OCI-LY1 (cell line): ENCODE measurements around the gene SLC5A2.
A peak's percentile ranks its signal among the peaks of the same experiment; 100 is the strongest.

ENCODE experiments used
- H2AFZ ChIP-seq: fragments of 200-600 bp; sonication (generic), shearing (Covaris generic); 2 replicates; pipeline ENCODE4 v1.6.0; 2014; ENCODE audit warnings: antibody characterized with exemption, mild to moderate bottlenecking, low read length
- H3F3A ChIP-seq: fragments of 200-600 bp; sonication (generic), shearing (Covaris generic); 2 replicates; pipeline ENCODE4 v1.6.0; 2014; ENCODE audit warnings: mild to moderate bottlenecking, antibody characterized with exemption, low read length, moderate library complexity; ENCODE audit not compliant: insufficient read depth
- H3K27ac ChIP-seq: fragments of 200-600 bp; sonication (generic); 2 replicates; pipeline ENCODE4 v1.5.1; 2014; ENCODE audit warnings: low read length, mixed run types, mild to moderate bottlenecking, low read depth; ENCODE audit not compliant: poor library complexity, severe bottlenecking
- H3K27me3 ChIP-seq: fragments of 200-600 bp; sonication (generic); 2 replicates; pipeline ENCODE4 v1.6.0; 2014; ENCODE audit warnings: antibody characterized with exemption, mild to moderate bottlenecking, low read length, moderate library complexity; ENCODE audit not compliant: insufficient read depth
- H3K36me3 ChIP-seq: fragments of 200-600 bp; sonication (generic); 2 replicates; pipeline ENCODE4 v1.6.1; 2014; ENCODE audit warnings: mild to moderate bottlenecking, antibody characterized with exemption, low read length, moderate library complexity, mixed read lengths; ENCODE audit not compliant: insufficient read depth
- H3K4me1 ChIP-seq: fragments of 200-600 bp; sonication (generic); 2 replicates; pipeline ENCODE4 v1.5.1; 2014; ENCODE audit warnings: mild to moderate bottlenecking, low read length, moderate library complexity; ENCODE audit not compliant: insufficient read depth, severe bottlenecking
- H3K4me2 ChIP-seq: fragments of 200-600 bp; sonication (generic), shearing (Covaris generic); 2 replicates; pipeline ENCODE4 v1.6.1; 2014; ENCODE audit warnings: low read length
- H3K4me3 ChIP-seq: fragments of 200-600 bp; sonication (generic); 2 replicates; pipeline ENCODE4 v1.5.1; 2014; ENCODE audit warnings: low read length, low read depth, mild to moderate bottlenecking, mixed read lengths; ENCODE audit not compliant: poor library complexity, severe bottlenecking
- H3K79me2 ChIP-seq: fragments of 200-600 bp; shearing (Covaris generic); 2 replicates; pipeline ENCODE4 v1.6.1; 2016; ENCODE audit warnings: mixed run types, low read length, mixed read lengths; ENCODE audit not compliant: insufficient read depth
- H3K9ac ChIP-seq: fragments of 200-600 bp; sonication (generic), shearing (Covaris generic); 2 replicates; pipeline ENCODE4 v1.6.1; 2014; ENCODE audit warnings: mild to moderate bottlenecking, low read length, mixed read lengths
- H3K9me2 ChIP-seq: fragments of 200-600 bp; sonication (generic), shearing (Covaris generic); 2 replicates; pipeline ENCODE4 v1.6.1; 2014; ENCODE audit warnings: low read depth, mild to moderate bottlenecking, low read length, mixed read lengths
- H3K9me3 ChIP-seq: fragments of 200-600 bp; shearing (Covaris generic); 2 replicates; pipeline ENCODE4 v1.6.1; 2014; ENCODE audit warnings: low read length, mixed read lengths
- H4K20me1 ChIP-seq: fragments of 200-600 bp; sonication (generic), shearing (Covaris generic); 2 replicates; pipeline ENCODE4 v1.6.0; 2016; ENCODE audit warnings: mild to moderate bottlenecking, low read length; ENCODE audit not compliant: insufficient read depth
- EZH2 ChIP-seq: fragments of 200-600 bp; sonication (generic), shearing (Covaris generic); IDR thresholded peaks from 2 replicates; pipeline ENCODE4 v1.8.0; 2017; ENCODE audit warnings: borderline replicate concordance, mixed run types, mild to moderate bottlenecking, antibody characterized with exemption, low read length, moderate library complexity, mixed read lengths
- TF ChIP-seq, protein P1 (sequence below): fragments of 200-600 bp; sonication (generic), shearing (Covaris generic); IDR thresholded peaks from 2 replicates; pipeline ENCODE4 v1.5.1; 2017; ENCODE audit warnings: mild to moderate bottlenecking, antibody characterized with exemption, low read length, moderate library complexity, mixed read lengths

The SLC5A2 gene

DNA sequence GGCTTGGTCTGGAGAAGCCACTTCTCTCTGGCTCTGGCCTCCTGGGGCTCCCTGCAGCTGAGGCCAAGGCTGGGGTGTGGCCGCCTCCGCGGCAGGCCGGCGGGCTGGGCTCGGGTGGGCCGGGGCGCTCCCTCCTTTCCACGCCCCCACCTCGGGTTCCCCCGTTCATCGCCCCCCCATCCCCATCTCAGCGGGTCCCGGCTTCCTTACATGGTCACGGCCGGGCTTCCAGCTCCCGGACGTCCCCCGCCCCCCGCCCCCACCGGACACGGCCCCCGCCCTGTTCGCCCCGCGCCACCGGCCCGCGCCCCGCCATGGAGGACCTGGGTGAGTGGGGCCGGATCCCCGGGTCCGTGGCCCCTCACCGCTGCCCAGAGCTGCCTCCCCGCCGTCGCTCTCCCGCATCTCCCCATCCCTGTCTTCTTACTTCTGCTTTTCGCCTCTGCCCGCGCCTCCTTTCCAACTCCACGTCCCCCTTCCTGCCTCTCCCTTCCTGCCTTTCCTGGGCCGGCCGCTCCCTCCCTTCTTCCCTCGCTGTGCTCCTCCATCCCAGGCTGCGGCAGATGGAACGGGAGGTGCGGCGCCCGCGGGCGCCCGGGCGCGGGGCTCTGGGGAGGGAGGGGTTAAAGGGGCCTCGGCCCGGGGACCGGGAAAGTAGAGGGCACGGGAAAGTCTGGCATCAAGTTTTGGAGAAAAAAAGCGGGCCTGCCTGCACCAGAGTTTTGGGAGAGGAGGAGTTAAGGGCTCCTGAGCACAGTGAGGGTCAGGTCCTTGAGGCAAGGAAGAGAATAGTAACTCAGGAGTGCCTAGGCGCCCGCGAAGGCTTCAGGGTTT lies 10.8 kb upstream of the SLC5A2 start, which contains the start of gene TGFB1I1:
TSS of gene TGFB1I1 (plus strand) at position 278 of the 834 bp plus-strand sequence. CDS start at position 315, 37 bp downstream.
- H3K9me2 ChIP-seq, result no peaks in the 10 kb centered on the region
- H3K9ac ChIP-seq, result no peak within 1 kb of the TSS
- H3K27me3 ChIP-seq, result no peaks in the 10 kb centered on the region; the same call in 1 of the 2 replicates
- no peak within 1 kb of the TSS for H2AFZ ChIP-seq
- TF ChIP-seq EZH2, result no peak
- TF ChIP-seq, protein P1, sequence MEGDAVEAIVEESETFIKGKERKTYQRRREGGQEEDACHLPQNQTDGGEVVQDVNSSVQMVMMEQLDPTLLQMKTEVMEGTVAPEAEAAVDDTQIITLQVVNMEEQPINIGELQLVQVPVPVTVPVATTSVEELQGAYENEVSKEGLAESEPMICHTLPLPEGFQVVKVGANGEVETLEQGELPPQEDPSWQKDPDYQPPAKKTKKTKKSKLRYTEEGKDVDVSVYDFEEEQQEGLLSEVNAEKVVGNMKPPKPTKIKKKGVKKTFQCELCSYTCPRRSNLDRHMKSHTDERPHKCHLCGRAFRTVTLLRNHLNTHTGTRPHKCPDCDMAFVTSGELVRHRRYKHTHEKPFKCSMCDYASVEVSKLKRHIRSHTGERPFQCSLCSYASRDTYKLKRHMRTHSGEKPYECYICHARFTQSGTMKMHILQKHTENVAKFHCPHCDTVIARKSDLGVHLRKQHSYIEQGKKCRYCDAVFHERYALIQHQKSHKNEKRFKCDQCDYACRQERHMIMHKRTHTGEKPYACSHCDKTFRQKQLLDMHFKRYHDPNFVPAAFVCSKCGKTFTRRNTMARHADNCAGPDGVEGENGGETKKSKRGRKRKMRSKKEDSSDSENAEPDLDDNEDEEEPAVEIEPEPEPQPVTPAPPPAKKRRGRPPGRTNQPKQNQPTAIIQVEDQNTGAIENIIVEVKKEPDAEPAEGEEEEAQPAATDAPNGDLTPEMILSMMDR, result no peak
- no peaks in the 10 kb centered on the region for H3K79me2 ChIP-seq
- no peak within 1 kb of the TSS for H3K4me2 ChIP-seq
- H3K27ac ChIP-seq, result no peak within 1 kb of the TSS
- H3K4me1 ChIP-seq, result no peaks in the 10 kb centered on the region
- H3F3A ChIP-seq, result no peaks in the 10 kb centered on the region
- no peaks in the 10 kb centered on the region for H4K20me1 ChIP-seq
- no peaks in the 10 kb centered on the region for H3K9me3 ChIP-seq
- H3K4me3 ChIP-seq, result no peak within 1 kb of the TSS
- H3K36me3 ChIP-seq, result no peaks in the 10 kb centered on the region

DNA sequence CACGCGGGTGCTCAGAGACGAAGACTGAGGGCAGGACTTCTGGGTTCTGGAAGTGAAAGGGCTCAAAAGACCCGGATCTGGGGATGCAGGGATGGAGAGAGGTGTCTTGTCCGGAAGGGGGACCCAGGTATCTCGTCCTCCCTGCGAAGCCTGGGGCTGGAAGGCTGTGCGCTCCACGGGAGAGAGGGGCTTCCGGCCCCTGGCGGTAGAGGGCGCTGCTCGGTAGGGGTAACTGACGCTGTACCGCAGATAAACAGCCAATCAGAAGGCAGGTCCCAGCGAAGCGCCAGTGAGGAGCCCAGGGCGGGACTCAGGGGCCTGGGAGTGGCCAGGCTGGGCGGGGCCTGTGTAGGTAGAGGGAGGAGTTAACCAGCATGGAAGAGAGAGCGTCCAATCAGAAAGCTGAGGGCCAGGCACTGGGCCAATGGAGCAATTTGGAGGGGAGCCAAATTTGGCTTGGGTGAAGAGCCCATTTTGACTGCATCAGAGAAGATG lies 10.2 kb upstream of the SLC5A2 start:
- Histone ChIP-seq H3K36me3 (no peaks in the 10 kb centered on the region), H2AFZ (no peak overlapping the region), H3K4me3 (no peak overlapping the region), H3K79me2 (no peaks in the 10 kb centered on the region), H3K4me1 (peaks cover 6% of the 10 kb centered on the region), H3K9me3 (no peaks in the 10 kb centered on the region), H3K9ac (no peak overlapping the region), H3K4me2 (no peak overlapping the region), H3K9me2 (no peaks in the 10 kb centered on the region), H3K27ac (no peak overlapping the region), H4K20me1 (no peaks in the 10 kb centered on the region), H3F3A (no peaks in the 10 kb centered on the region), H3K27me3 (peaks cover 3% of the 10 kb centered on the region; the same call in 1 of the 2 replicates)
- TF ChIP-seq, protein P1, result peak; percentile 34; the same call in 1 of the 2 replicates
- TF ChIP-seq EZH2, result no peak

DNA sequence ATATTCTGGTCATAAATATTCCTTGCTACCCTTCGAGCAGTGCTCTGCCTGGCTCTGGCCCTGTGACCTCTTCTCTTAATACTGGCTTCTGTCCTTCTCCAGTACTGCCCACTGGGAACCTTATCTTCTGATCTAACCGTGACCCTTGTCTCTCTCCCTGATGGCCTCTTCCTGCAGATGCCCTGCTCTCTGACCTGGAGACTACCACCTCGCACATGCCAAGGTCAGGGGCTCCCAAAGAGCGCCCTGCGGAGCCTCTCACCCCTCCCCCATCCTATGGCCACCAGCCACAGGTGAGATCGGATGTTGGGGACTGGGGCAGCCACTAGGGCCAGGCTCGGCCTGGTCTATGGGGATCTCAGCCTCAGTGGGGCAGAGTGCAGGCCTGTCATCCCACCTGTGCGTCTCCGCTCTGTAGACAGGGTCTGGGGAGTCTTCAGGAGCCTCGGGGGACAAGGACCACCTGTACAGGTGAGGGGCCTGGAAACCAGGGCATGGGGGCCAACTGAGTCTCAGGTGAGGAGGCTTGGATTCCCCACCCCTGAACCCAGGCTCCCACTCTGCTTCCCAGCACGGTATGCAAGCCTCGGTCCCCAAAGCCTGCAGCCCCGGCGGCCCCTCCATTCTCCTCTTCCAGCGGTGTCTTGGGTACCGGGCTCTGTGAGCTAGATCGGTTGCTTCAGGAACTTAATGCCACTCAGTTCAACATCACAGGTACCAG lies 9.5 kb upstream of the SLC5A2 start:
- H2AFZ ChIP-seq, result no peak overlapping the region
- H3K27ac ChIP-seq, result no peak overlapping the region
- H3K79me2 ChIP-seq, result no peaks in the 10 kb centered on the region
- H3K4me1 ChIP-seq, result peaks cover 6% of the 10 kb centered on the region
- no peak overlapping the region for H3K4me2 ChIP-seq
- no peaks in the 10 kb centered on the region for H3K9me3 ChIP-seq
- no peak for TF ChIP-seq EZH2
- TF ChIP-seq, protein P1, result no peak
- H3F3A ChIP-seq, result no peaks in the 10 kb centered on the region
- H4K20me1 ChIP-seq, result no peaks in the 10 kb centered on the region
- no peak overlapping the region for H3K4me3 ChIP-seq
- H3K36me3 ChIP-seq, result no peaks in the 10 kb centered on the region
- H3K9ac ChIP-seq, result no peak overlapping the region
- H3K9me2 ChIP-seq, result no peaks in the 10 kb centered on the region
- peaks cover 4% of the 10 kb centered on the region; the same call in 1 of the 2 replicates for H3K27me3 ChIP-seq
